VCaP (cell line): Measurements from ENCODE around the gene USP26.
"Not testable (repeated sequence)": the region's sequence is repeated elsewhere in the genome, so short reads cannot be mapped to it uniquely, and the experiment has no call there.

ENCODE experiments used
- H3K27ac ChIP-seq: fragments of 450-650 bp; 2 replicates; pipeline ENCODE4 v1.5.1; 2017
- CTCF ChIP-seq: fragments of 450-650 bp; conservative IDR thresholded peaks from 2 replicates; pipeline ENCODE4 v1.5.1; 2017; ENCODE audit warnings: mild to moderate bottlenecking, moderate library complexity

The USP26 gene

GRCh38 chrX:133005616-133006015 is 91.3 kb downstream of the USP26 start:
- no peak overlapping the region for H3K27ac ChIP-seq
- TF ChIP-seq CTCF = no peak

- peak; percentile 75 for TF ChIP-seq CTCF
- no peak overlapping the region for H3K27ac ChIP-seq
Measured at GRCh38 chrX:133005042-133005441, 91.9 kb downstream of the USP26 start.

- H3K27ac ChIP-seq = no peak overlapping the region
- no peak for TF ChIP-seq CTCF
Measured at GRCh38 chrX:132999209-132999608, 97.7 kb downstream of the USP26 start.

GRCh38 chrX:132990835-132991234 is 106.1 kb downstream of the USP26 start:
- TF ChIP-seq CTCF = no peak
- no peak overlapping the region for H3K27ac ChIP-seq

GRCh38 chrX:132986556-132986955 is 110.4 kb downstream of the USP26 start:
- H3K27ac ChIP-seq = no peak overlapping the region
- no peak for TF ChIP-seq CTCF

- H3K27ac ChIP-seq = no peak overlapping the region
- TF ChIP-seq CTCF = no peak
Measured at GRCh38 chrX:132984058-132984650, 112.8 kb downstream of the USP26 start.

GRCh38 chrX:132983496-132983895 is 113.4 kb downstream of the USP26 start:
- no peak overlapping the region for H3K27ac ChIP-seq
- TF ChIP-seq CTCF = no peak

GRCh38 chrX:132980035-132980434 is 116.9 kb downstream of the USP26 start:
- not testable (repeated sequence) for H3K27ac ChIP-seq
